Loucy (cell line): ENCODE measurements around the gene GPT2.

Experiments
- H2AFZ ChIP-seq: fragments of 200-600 bp; sonication (generic); 2 replicates; pipeline ENCODE4 v1.6.0; 2016; ENCODE audit warnings: antibody characterized with exemption, mild to moderate bottlenecking, low read length, moderate library complexity
- H3F3A ChIP-seq: fragments of 200-600 bp; 2 replicates; pipeline ENCODE4 v1.6.0; 2016; ENCODE audit warnings: antibody characterized with exemption, low read depth, mild to moderate bottlenecking
- H3K27me3 ChIP-seq: fragments of 200-600 bp; sonication (generic); 2 replicates; pipeline ENCODE4 v1.6.1; 2014; ENCODE audit warnings: low read length, mild to moderate bottlenecking; ENCODE audit not compliant: insufficient read depth, poor library complexity, severe bottlenecking
- H3K36me3 ChIP-seq: fragments of 200-600 bp; sonication (generic); 2 replicates; pipeline ENCODE4 v1.6.1; 2016; ENCODE audit warnings: low read length; ENCODE audit not compliant: insufficient read depth
- H3K4me1 ChIP-seq: fragments of 200-600 bp; sonication (generic); 2 replicates; pipeline ENCODE4 v1.5.1; 2014; ENCODE audit warnings: low read length, mild to moderate bottlenecking; ENCODE audit not compliant: insufficient read depth, poor library complexity, severe bottlenecking
- H3K4me2 ChIP-seq: fragments of 200-600 bp; sonication (generic); 2 replicates; pipeline ENCODE4 v1.6.0; 2014; ENCODE audit warnings: antibody characterized with exemption, low read length, low read depth, mild to moderate bottlenecking; ENCODE audit not compliant: poor library complexity, severe bottlenecking
- H3K4me3 ChIP-seq: fragments of 200-600 bp; sonication (generic); 2 replicates; pipeline ENCODE4 v1.5.1; 2014; ENCODE audit warnings: low read length, mild to moderate bottlenecking, mixed read lengths; ENCODE audit not compliant: poor library complexity, severe bottlenecking
- H3K79me2 ChIP-seq: fragments of 200-600 bp; sonication (generic); 2 replicates; pipeline ENCODE4 v1.6.1; 2014; ENCODE audit warnings: low read length; ENCODE audit not compliant: insufficient read depth
- H3K9ac ChIP-seq: fragments of 200-600 bp; sonication (generic); 2 replicates; pipeline ENCODE4 v1.6.0; 2014; ENCODE audit warnings: mild to moderate bottlenecking, low read depth, low read length, moderate library complexity; ENCODE audit not compliant: poor library complexity, severe bottlenecking
- H3K9me2 ChIP-seq: fragments of 200-600 bp; sonication (generic); replicated peaks from 2 replicates; pipeline ENCODE4 v1.6.1; 2016; ENCODE audit warnings: low read depth, low read length, mixed read lengths
- H3K9me3 ChIP-seq: fragments of 200-600 bp; sonication (generic); 2 replicates; pipeline ENCODE4 v1.6.1; 2014; ENCODE audit warnings: mild to moderate bottlenecking, antibody characterized with exemption, low read length, low read depth; ENCODE audit not compliant: insufficient read depth
- H4K20me1 ChIP-seq: fragments of 200-600 bp; sonication (generic); 2 replicates; pipeline ENCODE4 v1.6.0; 2014; ENCODE audit warnings: antibody characterized with exemption, low read length, mild to moderate bottlenecking; ENCODE audit not compliant: insufficient read depth, poor library complexity, severe bottlenecking
- EZH2phosphoT487 ChIP-seq: fragments of 200-600 bp; IDR thresholded peaks from 2 replicates; pipeline ENCODE4 v1.6.1; 2018; ENCODE audit warnings: antibody characterized with exemption, mild to moderate bottlenecking, moderate library complexity, borderline replicate concordance
- TF ChIP-seq, protein P1 (sequence below): fragments of 200-600 bp; sonication (generic); conservative IDR thresholded peaks from 2 replicates; pipeline ENCODE4 v1.5.1; 2014; ENCODE audit warnings: mild to moderate bottlenecking, antibody characterized with exemption, low read length

Gene GPT2

DNA sequence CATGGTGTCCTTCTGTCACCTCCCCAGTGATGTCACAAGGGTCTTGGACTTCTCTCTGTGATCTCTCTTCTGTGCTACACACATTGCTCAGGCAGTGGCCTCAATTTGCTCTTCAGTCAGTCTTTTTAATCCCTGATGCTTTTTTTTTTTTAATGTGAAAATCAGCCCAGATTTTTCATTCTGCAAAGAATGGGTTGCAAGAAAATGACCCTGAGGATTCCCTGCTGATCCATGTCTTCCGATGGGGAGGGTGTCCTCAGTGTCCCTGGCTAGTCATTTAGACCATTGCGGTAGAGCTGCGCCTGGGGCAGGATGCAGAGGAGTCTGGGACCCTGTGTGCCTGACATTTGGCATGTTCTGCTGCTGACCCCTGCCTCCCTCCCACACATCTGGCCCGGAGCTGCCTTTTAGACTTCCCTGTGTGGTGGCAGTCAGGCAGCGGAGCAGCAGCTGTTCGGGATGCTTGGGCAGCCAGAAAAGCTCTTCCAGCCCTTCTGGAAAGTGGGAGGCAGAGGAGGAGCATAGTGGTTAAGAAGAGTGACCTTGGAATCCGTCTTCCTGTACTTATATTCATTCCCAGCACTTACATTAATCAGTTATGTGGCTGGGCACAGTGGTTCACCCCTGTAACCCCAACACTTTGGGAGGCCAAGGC is 12.3 kb downstream of the GPT2 start:
- no peaks in the 10 kb centered on the region for H3F3A ChIP-seq
- no peaks in the 10 kb centered on the region for H3K27me3 ChIP-seq
- no peak overlapping the region for H2AFZ ChIP-seq
- no peak overlapping the region for H3K4me2 ChIP-seq
- H3K4me1 ChIP-seq, result no peaks in the 10 kb centered on the region
- no peaks in the 10 kb centered on the region for H3K36me3 ChIP-seq
- H3K4me3 ChIP-seq, result no peak overlapping the region
- TF ChIP-seq, protein P1, sequence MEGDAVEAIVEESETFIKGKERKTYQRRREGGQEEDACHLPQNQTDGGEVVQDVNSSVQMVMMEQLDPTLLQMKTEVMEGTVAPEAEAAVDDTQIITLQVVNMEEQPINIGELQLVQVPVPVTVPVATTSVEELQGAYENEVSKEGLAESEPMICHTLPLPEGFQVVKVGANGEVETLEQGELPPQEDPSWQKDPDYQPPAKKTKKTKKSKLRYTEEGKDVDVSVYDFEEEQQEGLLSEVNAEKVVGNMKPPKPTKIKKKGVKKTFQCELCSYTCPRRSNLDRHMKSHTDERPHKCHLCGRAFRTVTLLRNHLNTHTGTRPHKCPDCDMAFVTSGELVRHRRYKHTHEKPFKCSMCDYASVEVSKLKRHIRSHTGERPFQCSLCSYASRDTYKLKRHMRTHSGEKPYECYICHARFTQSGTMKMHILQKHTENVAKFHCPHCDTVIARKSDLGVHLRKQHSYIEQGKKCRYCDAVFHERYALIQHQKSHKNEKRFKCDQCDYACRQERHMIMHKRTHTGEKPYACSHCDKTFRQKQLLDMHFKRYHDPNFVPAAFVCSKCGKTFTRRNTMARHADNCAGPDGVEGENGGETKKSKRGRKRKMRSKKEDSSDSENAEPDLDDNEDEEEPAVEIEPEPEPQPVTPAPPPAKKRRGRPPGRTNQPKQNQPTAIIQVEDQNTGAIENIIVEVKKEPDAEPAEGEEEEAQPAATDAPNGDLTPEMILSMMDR, result no peak
- no peak for TF ChIP-seq EZH2phosphoT487
- no peaks in the 10 kb centered on the region for H3K9me3 ChIP-seq
- H3K9ac ChIP-seq, result no peak overlapping the region
- H4K20me1 ChIP-seq, result no peaks in the 10 kb centered on the region
- no peaks in the 10 kb centered on the region for H3K9me2 ChIP-seq
- no peaks in the 10 kb centered on the region for H3K79me2 ChIP-seq

DNA sequence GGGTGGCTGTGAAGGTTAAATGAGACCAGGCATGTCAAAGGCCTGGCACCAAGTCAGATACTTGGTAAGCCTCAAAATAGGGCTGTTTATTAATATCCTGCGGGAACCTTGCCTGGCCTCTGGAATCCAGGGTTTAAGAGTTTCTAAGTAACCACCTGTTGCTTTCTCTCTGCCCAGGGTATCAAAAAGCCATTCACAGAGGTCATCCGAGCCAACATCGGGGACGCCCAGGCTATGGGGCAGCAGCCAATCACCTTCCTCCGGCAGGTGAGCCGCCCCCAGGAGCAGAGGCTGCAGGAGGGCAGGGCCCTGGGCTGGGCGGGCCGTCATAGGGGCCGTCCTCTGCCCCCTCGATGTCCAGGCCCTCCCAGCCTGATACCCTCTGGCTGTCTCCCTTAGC is 13.3 kb downstream of the GPT2 start:
- TF ChIP-seq, protein P1, result no peak
- no peak for TF ChIP-seq EZH2phosphoT487
- no peak overlapping the region for H3K4me2 ChIP-seq

DNA sequence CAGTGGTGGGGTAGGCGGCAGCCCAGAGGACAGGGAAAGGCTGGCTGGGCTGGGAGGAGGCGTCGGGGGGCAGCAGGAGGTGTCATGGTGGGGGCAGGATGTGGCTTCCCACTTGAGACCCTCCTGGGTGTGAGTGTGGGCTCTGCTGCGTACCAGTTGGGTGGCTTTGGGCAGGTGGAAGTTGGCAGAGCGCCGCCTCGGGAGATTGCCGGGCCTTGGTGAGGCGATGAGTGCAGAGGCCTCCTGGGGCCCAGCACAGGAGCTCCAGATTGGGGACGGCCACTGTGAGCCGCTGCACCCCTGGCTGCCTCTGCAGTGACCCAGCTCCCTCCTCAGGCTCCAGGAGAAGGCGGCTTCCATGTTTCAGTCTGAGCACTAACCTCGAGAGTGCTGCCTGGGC is 13.8 kb downstream of the GPT2 start:
- H3K36me3 ChIP-seq, result no peaks in the 10 kb centered on the region
- TF ChIP-seq, protein P1, result no peak
- TF ChIP-seq EZH2phosphoT487, result no peak
- H3K4me1 ChIP-seq, result no peaks in the 10 kb centered on the region
- no peak overlapping the region for H3K4me3 ChIP-seq
- no peak overlapping the region for H2AFZ ChIP-seq
- H3K79me2 ChIP-seq, result no peaks in the 10 kb centered on the region
- H4K20me1 ChIP-seq, result no peaks in the 10 kb centered on the region
- H3K9ac ChIP-seq, result no peak overlapping the region
- H3F3A ChIP-seq, result no peaks in the 10 kb centered on the region
- no peaks in the 10 kb centered on the region for H3K27me3 ChIP-seq
- no peaks in the 10 kb centered on the region for H3K9me3 ChIP-seq
- no peak overlapping the region for H3K4me2 ChIP-seq
- no peaks in the 10 kb centered on the region for H3K9me2 ChIP-seq

More for the DNA sequence above, 13.3 kb downstream of the GPT2 start:
- no peak overlapping the region for H3K4me3 ChIP-seq
- no peaks in the 10 kb centered on the region for H3F3A ChIP-seq
- no peaks in the 10 kb centered on the region for H3K27me3 ChIP-seq
- no peaks in the 10 kb centered on the region for H3K9me3 ChIP-seq
- H3K9ac ChIP-seq, result no peak overlapping the region
- no peaks in the 10 kb centered on the region for H3K4me1 ChIP-seq
- H3K9me2 ChIP-seq, result no peaks in the 10 kb centered on the region
- H4K20me1 ChIP-seq, result no peaks in the 10 kb centered on the region
- no peaks in the 10 kb centered on the region for H3K36me3 ChIP-seq
- no peak overlapping the region for H2AFZ ChIP-seq
- H3K79me2 ChIP-seq, result no peaks in the 10 kb centered on the region
